NB4 (cell line): ENCODE measurements around the gene CACUL1.
"Not testable (repeated sequence)": the region's sequence is repeated elsewhere in the genome, so short reads cannot be mapped to it uniquely, and the experiment has no call there.

Source experiments
- DNase-seq: peaks from one replicate; pipeline ENCODE4 v3.0.0; 2010; ENCODE audit warnings: low read depth
- H3K4me3 ChIP-seq: one replicate; pipeline ENCODE4 v1.5.1; 2011; ENCODE audit warnings: mild to moderate bottlenecking, low read depth, low read length, moderate library complexity
- MYC ChIP-seq: IDR thresholded peaks from 2 replicates; pipeline ENCODE4 v1.6.1; 2011; ENCODE audit warnings: low read depth, low read length
- POLR2A ChIP-seq: IDR thresholded peaks from 2 replicates; pipeline ENCODE4 v1.6.1; 2011; ENCODE audit warnings: mild to moderate bottlenecking; ENCODE audit not compliant: insufficient read length; ENCODE audit errors: extremely low read depth
- TF ChIP-seq, protein P1 (sequence below): IDR thresholded peaks from one replicate; pipeline ENCODE4 v1.5.1; 2012; ENCODE audit warnings: low read depth, low read length
- TF ChIP-seq, protein P2 (sequence below): IDR thresholded peaks from 2 replicates; pipeline ENCODE4 v1.6.1; 2011; ENCODE audit warnings: low read depth, low read length

The CACUL1 gene

DNA sequence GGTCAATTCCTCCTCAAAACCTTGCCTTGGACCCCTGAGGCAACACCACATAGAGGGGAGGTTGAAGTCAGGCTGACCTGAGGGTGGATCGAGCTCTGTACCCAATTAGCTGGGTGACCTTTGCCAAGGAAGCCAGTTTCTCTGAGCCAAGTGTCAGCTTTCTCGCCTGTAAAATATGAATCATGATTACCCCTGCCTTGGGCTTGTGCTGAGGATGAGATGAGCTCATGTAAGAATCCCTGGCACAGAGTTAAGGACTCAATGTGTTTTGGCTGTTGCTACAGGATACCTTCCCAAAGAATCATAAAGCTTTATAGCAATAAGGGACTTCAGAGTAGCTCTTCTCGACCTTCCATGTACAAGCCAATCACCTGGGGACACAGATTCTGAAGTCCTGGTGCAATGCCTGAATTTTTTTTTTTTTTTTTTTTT lies 43.5 kb upstream of the CACUL1 start:
- TF ChIP-seq MYC (no peak), POLR2A (no peak)
- TF ChIP-seq, protein P1, sequence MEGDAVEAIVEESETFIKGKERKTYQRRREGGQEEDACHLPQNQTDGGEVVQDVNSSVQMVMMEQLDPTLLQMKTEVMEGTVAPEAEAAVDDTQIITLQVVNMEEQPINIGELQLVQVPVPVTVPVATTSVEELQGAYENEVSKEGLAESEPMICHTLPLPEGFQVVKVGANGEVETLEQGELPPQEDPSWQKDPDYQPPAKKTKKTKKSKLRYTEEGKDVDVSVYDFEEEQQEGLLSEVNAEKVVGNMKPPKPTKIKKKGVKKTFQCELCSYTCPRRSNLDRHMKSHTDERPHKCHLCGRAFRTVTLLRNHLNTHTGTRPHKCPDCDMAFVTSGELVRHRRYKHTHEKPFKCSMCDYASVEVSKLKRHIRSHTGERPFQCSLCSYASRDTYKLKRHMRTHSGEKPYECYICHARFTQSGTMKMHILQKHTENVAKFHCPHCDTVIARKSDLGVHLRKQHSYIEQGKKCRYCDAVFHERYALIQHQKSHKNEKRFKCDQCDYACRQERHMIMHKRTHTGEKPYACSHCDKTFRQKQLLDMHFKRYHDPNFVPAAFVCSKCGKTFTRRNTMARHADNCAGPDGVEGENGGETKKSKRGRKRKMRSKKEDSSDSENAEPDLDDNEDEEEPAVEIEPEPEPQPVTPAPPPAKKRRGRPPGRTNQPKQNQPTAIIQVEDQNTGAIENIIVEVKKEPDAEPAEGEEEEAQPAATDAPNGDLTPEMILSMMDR: no peak
- TF ChIP-seq, protein P2, sequence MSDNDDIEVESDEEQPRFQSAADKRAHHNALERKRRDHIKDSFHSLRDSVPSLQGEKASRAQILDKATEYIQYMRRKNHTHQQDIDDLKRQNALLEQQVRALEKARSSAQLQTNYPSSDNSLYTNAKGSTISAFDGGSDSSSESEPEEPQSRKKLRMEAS: no peak
- no peak overlapping the region for H3K4me3 ChIP-seq
- DNase-seq: no peak

DNA sequence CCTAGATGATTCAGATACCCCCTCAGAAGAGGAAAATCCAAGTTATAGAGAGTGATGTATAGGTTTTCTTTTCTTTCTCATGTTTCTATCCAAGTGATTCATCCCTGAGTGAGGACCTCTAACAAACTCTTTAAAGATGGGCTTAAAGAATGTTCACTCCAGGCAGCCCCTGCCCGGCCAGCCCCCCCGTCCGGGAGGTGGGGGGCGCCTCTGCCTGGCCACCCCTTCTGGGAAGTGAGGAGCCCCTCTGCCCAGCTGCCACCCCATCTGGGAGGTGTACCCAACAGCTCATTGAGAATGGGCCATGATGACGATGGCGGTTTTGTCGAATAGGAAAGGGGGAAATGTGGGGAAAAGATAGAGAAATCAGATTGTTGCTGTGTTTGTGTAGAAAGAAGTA lies 40.2 kb upstream of the CACUL1 start:
- not testable (repeated sequence) for H3K4me3 ChIP-seq, DNase-seq

DNA sequence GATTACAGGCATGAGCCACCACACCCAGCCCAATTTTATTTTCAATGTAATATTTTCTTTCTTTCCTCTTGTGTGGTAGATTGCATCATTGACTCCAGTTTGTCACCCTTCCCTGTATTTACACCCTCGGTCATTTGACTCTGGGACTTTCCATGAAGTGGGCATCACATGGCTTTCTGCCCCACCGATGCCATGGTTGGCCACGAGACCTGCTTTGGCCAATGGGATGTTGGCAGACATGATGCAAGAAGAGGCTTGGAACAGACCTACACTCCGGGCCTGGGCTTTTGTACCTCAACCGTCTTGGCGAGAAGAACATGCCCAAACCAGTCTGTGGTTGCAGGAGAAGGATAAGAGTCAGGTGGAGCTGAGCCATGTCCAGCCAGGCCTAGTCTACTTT lies 38.8 kb upstream of the CACUL1 start:
- no peak for DNase-seq
- H3K4me3 ChIP-seq: no peak overlapping the region
- TF ChIP-seq MYC: no peak
- TF ChIP-seq, protein P2: no peak
- TF ChIP-seq POLR2A: no peak
- TF ChIP-seq, protein P1: no peak

DNA sequence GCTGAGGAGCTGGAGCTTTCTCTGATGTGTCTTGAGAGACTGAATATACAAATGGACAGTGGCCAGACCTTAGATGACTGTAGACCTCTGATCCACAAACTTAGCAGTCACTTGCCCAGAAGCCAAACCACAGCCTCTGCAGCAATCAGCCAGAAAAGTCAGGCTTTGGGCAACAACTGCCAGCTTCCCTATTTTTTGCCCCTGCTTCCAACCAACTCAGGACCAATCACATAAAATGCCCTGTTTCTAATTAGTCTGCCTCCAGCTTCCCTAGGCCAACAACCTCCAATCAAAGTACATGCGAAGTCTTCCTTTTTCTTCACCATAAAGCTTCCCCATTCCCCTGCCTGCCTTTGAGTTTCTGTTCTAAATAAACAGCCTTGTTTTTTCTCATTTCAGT lies 37.8 kb upstream of the CACUL1 start:
- no peak overlapping the region for H3K4me3 ChIP-seq
- DNase-seq: peak; percentile 71
- TF ChIP-seq, protein P1: no peak
- TF ChIP-seq, protein P2: no peak
- no peak for TF ChIP-seq MYC
- no peak for TF ChIP-seq POLR2A

DNA sequence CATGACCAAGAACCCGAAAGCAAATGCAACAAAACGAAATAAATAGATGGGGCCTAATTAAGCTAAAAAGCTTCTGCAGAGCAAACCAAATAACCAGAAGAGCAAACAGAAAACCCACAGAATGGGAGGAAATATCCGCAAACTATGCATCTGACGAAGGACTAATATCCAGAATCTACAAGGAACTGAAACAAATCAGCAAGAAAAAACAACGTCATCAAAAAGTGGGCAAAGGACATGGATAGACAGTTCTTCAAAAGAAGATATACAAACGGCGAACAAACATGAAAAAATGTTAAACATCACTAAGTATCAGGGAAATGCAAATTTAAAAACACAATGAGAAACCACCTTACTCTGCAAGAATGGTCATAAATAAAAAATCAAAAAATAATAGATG lies 35.3 kb upstream of the CACUL1 start:
- no peak for DNase-seq
- no peak overlapping the region for H3K4me3 ChIP-seq
- no peak for TF ChIP-seq MYC
- no peak for TF ChIP-seq POLR2A
- TF ChIP-seq, protein P2: no peak
- TF ChIP-seq, protein P1: no peak

DNA sequence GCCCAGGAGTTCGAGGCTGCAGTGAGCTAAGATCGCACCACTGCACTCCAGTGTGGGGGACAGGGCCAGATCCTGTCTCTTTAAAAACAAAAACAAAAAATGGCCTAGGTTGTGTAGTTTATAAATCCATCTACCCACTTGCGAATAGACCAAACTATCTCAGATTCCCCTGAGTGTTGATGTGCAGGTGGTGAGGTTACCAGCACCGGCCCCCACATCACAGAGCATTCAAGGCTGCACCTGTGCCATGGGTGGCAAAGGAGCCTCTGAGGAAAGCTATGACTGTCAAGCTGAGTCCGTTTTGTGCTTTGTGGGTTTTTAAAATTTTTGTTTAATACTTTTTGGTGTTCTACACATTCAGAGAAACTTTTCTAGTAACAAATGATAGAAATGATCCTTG lies 30.8 kb upstream of the CACUL1 start:
- DNase-seq: no peak
- TF ChIP-seq POLR2A (no peak), MYC (no peak)
- TF ChIP-seq, protein P2: no peak
- TF ChIP-seq, protein P1: no peak
- no peak overlapping the region for H3K4me3 ChIP-seq
